HepG2 (cell line): ENCODE data around the gene RABIF. TPM values are rescaled to one million over a fixed set of nuclear protein-coding genes. Genes with fewer than 3 reads are reported as not detected.
"Not testable (repeated sequence)": the region's sequence is repeated elsewhere in the genome, so short reads cannot be mapped to it uniquely, and the experiment has no call there.

Source experiments
- ATAC-seq: fragments of 200-7000 bp; cut with Tn5 transposase; 3 replicates; pipeline ENCODE4 v1.9.1; 2020; ENCODE audit warnings: mild to moderate bottlenecking, moderate library complexity
- BruUV-seq: library from RNA; stranded (reverse); fragments of 400-500 nt; replicated peaks from 2 replicates; lab custom pipeline; 2021; lab: Mats Ljungman, UMichigan
- CTCF ChIA-PET: fragments of 300-600 bp; formaldehyde crosslinking; extraction: SDS; loops from one replicate; lab custom pipeline; 2021; ENCODE audit warnings: low total read pairs, inconsistent platforms, low intra/inter-chr PET ratio; lab: Yijun Ruan, JAX
- POLR2A ChIA-PET: fragments of 350-600 bp; sonication (Branson Sonifier 250); formaldehyde crosslinking; loops from one replicate; lab custom pipeline; 2020; ENCODE audit warnings: antibody characterized with exemption, inconsistent platforms; lab: Yijun Ruan, JAX
- DNase-seq: peaks from one replicate; pipeline ENCODE4 v3.0.0-alpha.2; 2015; ENCODE audit warnings: low spot score
- FAIRE-seq: peaks from 3 replicates; lab custom pipeline; 2011; peaks lifted over from hg19 to GRCh38; lab: Jason Lieb, UNC
- H2AFZ ChIP-seq: one replicate; pipeline ENCODE4 v1.6.1; 2011; ENCODE audit warnings: low read length, inconsistent platforms
- H3K27ac ChIP-seq: fragments of 300-600 bp; 3 replicates; pipeline ENCODE4 v1.8.0; 2011; ENCODE audit warnings: mixed run types, mild to moderate bottlenecking, mixed read lengths, low read length, inconsistent platforms; ENCODE audit not compliant: insufficient read depth; ENCODE audit errors: extremely low read length
- H3K27me3 ChIP-seq, 2 experiments: fragments of 200-600 bp in 1 of 2; 2 replicates in 1 of 2; 3 replicates in 1 of 2; pipeline versions ENCODE4 v1.6.0 to v1.8.0; 2011; ENCODE audit warnings: low read length in 2 of 2, mild to moderate bottlenecking in 2 of 2, moderate library complexity in 2 of 2, inconsistent platforms in 1 of 2; ENCODE audit not compliant: insufficient read depth in 2 of 2, control insufficient read depth in 1 of 2
- H3K36me3 ChIP-seq, 2 experiments: fragments of 200-600 bp in 1 of 2; replicated peaks in 1 of 2; 2 replicates in 1 of 2; 3 replicates in 1 of 2; pipeline versions ENCODE4 v1.5.1 to v1.8.0; 2011; ENCODE audit warnings: low read length in 2 of 2, inconsistent platforms in 1 of 2; ENCODE audit not compliant: insufficient read depth in 2 of 2, control insufficient read depth in 1 of 2
- H3K4me1 ChIP-seq: 2 replicates; pipeline ENCODE4 v1.5.1; 2012; ENCODE audit warnings: low read length, inconsistent platforms; ENCODE audit not compliant: insufficient read depth
- H3K4me2 ChIP-seq: 2 replicates; pipeline ENCODE4 v1.6.0; 2011; ENCODE audit warnings: low read depth, low read length, inconsistent platforms
- H3K4me3 ChIP-seq, 3 experiments: fragments of 200-600 bp in 1 of 3; sonication (generic), shearing (Covaris generic) in 1 of 3; replicated peaks in 1 of 3; 2 replicates each; pipeline ENCODE4 v1.5.1; 2011 to 2016; ENCODE audit warnings: low read length in 3 of 3, inconsistent platforms in 2 of 3, low read depth in 2 of 3, mild to moderate bottlenecking in 2 of 3, control low read depth in 1 of 3, mixed read lengths in 1 of 3; ENCODE audit not compliant: insufficient read depth in 1 of 3
- H3K79me2 ChIP-seq: one replicate; pipeline ENCODE4 v1.6.1; 2011; ENCODE audit warnings: low read length, inconsistent platforms; ENCODE audit not compliant: insufficient read depth
- H3K9ac ChIP-seq: 2 replicates; pipeline ENCODE4 v1.6.0; 2011; ENCODE audit warnings: mild to moderate bottlenecking, low read depth, low read length, inconsistent platforms; ENCODE audit not compliant: insufficient read depth
- H3K9me3 ChIP-seq: 2 replicates; pipeline ENCODE4 v1.5.1; 2012; ENCODE audit warnings: mild to moderate bottlenecking, low read length
- H4K20me1 ChIP-seq: 2 replicates; pipeline ENCODE4 v1.6.0; 2011; ENCODE audit warnings: inconsistent platforms, mild to moderate bottlenecking, low read length, moderate library complexity; ENCODE audit not compliant: insufficient read depth
- DPF2 ChIP-seq: sonication (generic); formaldehyde crosslinking; IDR thresholded peaks from 2 replicates; pipeline ENCODE4 v1.4.0; 2020; ENCODE audit warnings: mild to moderate bottlenecking, low read depth, missing genetic modification reagents, borderline replicate concordance
- HOXA9 ChIP-seq: sonication (generic); formaldehyde crosslinking; IDR thresholded peaks from 2 replicates; pipeline ENCODE4 v1.8.1; 2022; ENCODE audit warnings: missing genetic modification reagents, mild to moderate bottlenecking, moderate library complexity, borderline replicate concordance
- ZNF160 ChIP-seq: sonication (generic); formaldehyde crosslinking; IDR thresholded peaks from 2 replicates; pipeline ENCODE4 v1.8.0; 2022; ENCODE audit warnings: mild to moderate bottlenecking, inconsistent platforms, missing genetic modification reagents
- WGBS: methylation state at CpG from one replicate; pipeline ENCODE4 v1.1.6; 2017; ENCODE audit warnings: low lambda C conversion rate; 5-methylcytosine and 5-hydroxymethylcytosine counted together
- in situ Hi-C: cut with HindIII; loops from 2 replicates; pipeline ENCODE4 v1.10.0; 2017; ENCODE audit warnings: low pct_unique_long_range_greater_than_20kb; ENCODE audit not compliant: extremely low pct_ligation_motif_present
- intact Hi-C: fragments of 100-400 bp; cut with micrococcal nuclease; formaldehyde crosslinking; loops from one replicate; pipeline ENCODE4 v1.10.0; 2022; ENCODE audit not compliant: unreplicated experiment
- polyA plus RNA-seq, 8 experiments: library from polyadenylated mRNA; depleted of rRNA in 3 of 8; stranded (reverse) in 7 of 8; unstranded in 1 of 8; fragments of >200 nt; fragmentation: Illumina TruSeq in 4 of 8; extraction: Trizol in 4 of 8; gene quantifications; 2 replicates each; pipeline versions ENCODE4 v1.2.1 to v1.2.3, GENCODE V29; 2011 to 2016; ENCODE audit warnings: low read depth in 4 of 8, missing spikeins in 1 of 8, mixed read lengths in 1 of 8; ENCODE audit not compliant: insufficient read depth in 1 of 8
- total RNA-seq, 5 experiments: library from RNA; depleted of rRNA; stranded (reverse); fragments of >200 nt; fragmentation: Illumina TruSeq; extraction: Trizol; gene quantifications; 2 replicates each; pipeline ENCODE4 v1.2.3, GENCODE V29; 2016; ENCODE audit warnings: low read depth in 1 of 5
- TF ChIP-seq, protein P1 (sequence below): sonication (generic); formaldehyde crosslinking; IDR thresholded peaks from 2 replicates; pipeline ENCODE4 v1.5.0; 2020; ENCODE audit warnings: missing genetic modification reagents

Gene RABIF
- total and polyA plus RNA-seq, 2 of the 13 experiments (the other 11 are each of a cell fraction or from before 2014, with no cell fraction given), result 7.6 to 8.3 TPM

DNA sequence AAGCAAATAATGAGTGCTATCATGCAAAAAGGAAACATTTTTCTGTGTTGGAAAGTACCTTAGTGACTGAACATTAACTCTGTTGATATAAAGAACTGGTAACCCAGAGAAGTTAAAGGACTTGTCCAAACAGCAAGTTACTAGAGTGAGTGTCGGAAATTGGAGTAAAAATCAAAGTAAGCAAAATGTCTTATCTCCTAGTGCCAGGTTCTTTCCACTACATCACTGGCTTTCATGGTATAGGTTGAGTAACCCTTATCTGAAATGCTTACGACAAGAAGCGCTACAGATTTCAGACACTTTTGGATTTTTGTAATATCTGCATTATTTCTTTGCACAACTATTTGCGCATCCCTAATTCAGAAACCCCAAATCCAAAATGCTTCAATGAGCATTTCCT, 16.4 kb upstream of the RABIF start:
- no peak for TF ChIP-seq ZNF160 (CRISPR knock-in tag)
- TF ChIP-seq DPF2 (CRISPR knock-in tag), result no peak
- TF ChIP-seq, protein P1, sequence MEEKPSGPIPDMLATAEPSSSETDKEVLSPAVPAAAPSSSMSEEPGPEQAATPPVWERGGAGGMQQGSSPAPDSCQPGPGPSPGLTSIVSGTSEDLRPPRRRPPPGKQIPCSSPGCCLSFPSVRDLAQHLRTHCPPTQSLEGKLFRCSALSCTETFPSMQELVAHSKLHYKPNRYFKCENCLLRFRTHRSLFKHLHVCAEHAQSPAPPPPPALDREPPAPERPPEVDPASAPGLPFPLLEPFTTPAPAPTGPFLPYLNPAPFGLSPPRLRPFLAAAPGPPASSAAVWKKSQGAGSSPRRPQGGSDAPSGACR (CRISPR knock-in tag), result no peak
- no peak for TF ChIP-seq HOXA9
- no peak for FAIRE-seq

DNA sequence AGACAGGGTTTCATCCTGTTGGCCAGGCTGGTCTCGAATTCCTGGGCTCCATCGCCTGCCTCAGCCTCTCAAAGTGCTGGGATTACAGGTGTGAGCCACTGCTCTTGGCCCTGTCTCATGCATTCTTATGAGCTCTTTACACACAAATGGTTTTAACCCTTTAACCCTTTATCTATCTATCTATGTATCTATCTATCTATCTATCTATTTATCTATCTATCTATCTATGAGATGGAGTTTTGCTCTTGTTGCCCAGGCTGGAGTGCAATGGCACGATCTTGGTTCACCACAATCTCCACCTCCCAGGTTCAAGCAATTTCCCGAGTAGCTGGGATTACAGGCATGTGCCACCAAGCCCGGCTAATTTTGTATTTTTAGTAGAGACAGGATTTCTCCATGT, 14.9 kb upstream of the RABIF start:
- H3K4me1 ChIP-seq, intact Hi-C loops: not testable (repeated sequence)
- 93% methylated on average over 5 of the region's 5 CpGs for WGBS

More for the DNA sequence above, 16.4 kb upstream of the RABIF start:
- no peaks in the 10 kb centered on the region for H3K79me2 ChIP-seq
- H3K4me3 ChIP-seq, result no peak overlapping the region
- BruUV-seq, result no TSS peak
- WGBS, result 49% methylated on average over 4 of the region's 4 CpGs
- POLR2A ChIA-PET, result no interaction called here
- no peaks in the 10 kb centered on the region for H3K4me1 ChIP-seq
- no peaks in the 10 kb centered on the region for H3K9me3 ChIP-seq
- no peak for DNase-seq
- in situ Hi-C loops (no loop called here), intact Hi-C loops (no loop called here)
- no peaks in the 10 kb centered on the region for H3K27me3 ChIP-seq
- CTCF ChIA-PET, result no interaction called here
- ATAC-seq, result no peak
- no peak overlapping the region for H2AFZ ChIP-seq
- no peaks in the 10 kb centered on the region for H4K20me1 ChIP-seq
- no peak overlapping the region for H3K9ac ChIP-seq
- H3K36me3 ChIP-seq, result peaks cover 3 to 32% of the 10 kb centered on the region in 2 experiments; a peak in 4 of 5 replicates
- H3K4me2 ChIP-seq, result no peak overlapping the region
- no peak overlapping the region for H3K27ac ChIP-seq

More for the DNA sequence above, 14.9 kb upstream of the RABIF start:
- H4K20me1 ChIP-seq, H3K4me2 ChIP-seq, H3K9ac ChIP-seq, H3K9me3 ChIP-seq, H3K4me3 ChIP-seq, POLR2A ChIA-PET, in situ Hi-C loops, H2AFZ ChIP-seq, H3K79me2 ChIP-seq, BruUV-seq, H3K27ac ChIP-seq, DNase-seq, H3K27me3 ChIP-seq, FAIRE-seq, ATAC-seq, CTCF ChIA-PET: not testable (repeated sequence)
- peaks cover 3 to 17% of the 10 kb centered on the region in 2 experiments; a peak in 4 of 5 replicates for H3K36me3 ChIP-seq
